DOHH2 (cell line): ENCODE results near the gene CDSN.

Experiments used
- H3F3A ChIP-seq: fragments of 200-600 bp; sonication (generic), shearing (Covaris generic); 2 replicates; pipeline ENCODE4 v1.6.0; 2016; ENCODE audit warnings: antibody characterized with exemption, mild to moderate bottlenecking; ENCODE audit not compliant: control insufficient read depth, insufficient read depth
- H3K27ac ChIP-seq: fragments of 200-600 bp; sonication (generic); 2 replicates; pipeline ENCODE4 v1.5.1; 2014; ENCODE audit warnings: low read depth, mild to moderate bottlenecking, low read length, moderate library complexity
- H3K27me3 ChIP-seq: fragments of 200-600 bp; sonication (generic); 2 replicates; pipeline ENCODE4 v1.6.1; 2014; ENCODE audit warnings: mild to moderate bottlenecking, low read length, mixed read lengths; ENCODE audit not compliant: control insufficient read depth
- H3K36me3 ChIP-seq: fragments of 200-600 bp; sonication (generic); 2 replicates; pipeline ENCODE4 v1.6.1; 2014; ENCODE audit warnings: mild to moderate bottlenecking, low read length, moderate library complexity, mixed read lengths; ENCODE audit not compliant: control insufficient read depth
- H3K4me1 ChIP-seq: fragments of 200-600 bp; sonication (generic); 2 replicates; pipeline ENCODE4 v1.6.1; 2014; ENCODE audit warnings: mild to moderate bottlenecking, low read length, mixed read lengths; ENCODE audit not compliant: control insufficient read depth
- H3K4me2 ChIP-seq: fragments of 200-600 bp; sonication (generic); 2 replicates; pipeline ENCODE4 v1.6.0; 2014; ENCODE audit warnings: mild to moderate bottlenecking, low read length, moderate library complexity
- H3K4me3 ChIP-seq: fragments of 200-600 bp; sonication (generic); 2 replicates; pipeline ENCODE4 v1.5.1; 2014; ENCODE audit warnings: mild to moderate bottlenecking, low read length, mixed read lengths
- H3K79me2 ChIP-seq: fragments of 200-600 bp; sonication (generic); 2 replicates; pipeline ENCODE4 v1.6.1; 2014; ENCODE audit warnings: mild to moderate bottlenecking, low read length, mixed read lengths; ENCODE audit not compliant: control insufficient read depth
- H3K9me2 ChIP-seq: fragments of 200-600 bp; sonication (generic); replicated peaks from 2 replicates; pipeline ENCODE4 v1.6.1; 2014; ENCODE audit warnings: mild to moderate bottlenecking, low read length, mixed read lengths; ENCODE audit not compliant: control insufficient read depth
- H3K9me3 ChIP-seq: fragments of 200-600 bp; sonication (generic); 2 replicates; pipeline ENCODE4 v1.6.1; 2014; ENCODE audit warnings: antibody characterized with exemption, low read length, mixed read lengths; ENCODE audit not compliant: control insufficient read depth, insufficient read depth
- H4K20me1 ChIP-seq: fragments of 200-600 bp; sonication (generic); 2 replicates; pipeline ENCODE4 v1.6.0; 2014; ENCODE audit warnings: low read depth, mild to moderate bottlenecking, antibody characterized with exemption, low read length, moderate library complexity; ENCODE audit not compliant: control insufficient read depth, insufficient read depth
- CTCF ChIP-seq: fragments of 200-600 bp; sonication (generic); IDR thresholded peaks from one replicate; pipeline ENCODE4 v1.5.1; 2014; ENCODE audit warnings: antibody characterized with exemption, mild to moderate bottlenecking, low read depth, low read length; ENCODE audit not compliant: poor library complexity, severe bottlenecking
- EZH2phosphoT487 ChIP-seq: fragments of 200-600 bp; sonication (generic); IDR thresholded peaks from 2 replicates; pipeline ENCODE4 v1.6.1; 2017; ENCODE audit warnings: borderline replicate concordance, mild to moderate bottlenecking, antibody characterized with exemption, low read length, moderate library complexity, mixed read lengths

Gene CDSN

DNA sequence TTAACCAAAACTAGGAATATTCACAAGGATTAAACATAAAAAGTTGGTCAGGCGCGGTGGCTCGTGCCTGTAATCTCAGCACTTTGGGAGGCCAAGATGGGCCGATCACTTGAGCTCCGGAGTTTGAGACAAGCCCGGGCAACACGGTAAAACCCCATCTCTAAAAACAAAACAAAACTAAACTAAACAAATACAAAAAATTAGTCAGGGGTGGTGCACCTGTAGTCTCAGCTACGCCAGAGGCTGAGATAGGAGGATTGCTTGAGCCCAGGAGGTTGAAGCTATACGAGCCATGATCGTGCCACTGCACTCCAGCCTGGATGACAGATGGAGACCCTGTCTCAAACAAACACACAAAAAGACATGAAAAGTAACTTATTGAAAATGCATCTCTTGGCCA, 15.5 kb upstream of the CDSN start:
- H3K27ac ChIP-seq: no peak overlapping the region
- H3K4me1 ChIP-seq: peaks cover 5% of the 10 kb centered on the region
- H3K79me2 ChIP-seq: no peaks in the 10 kb centered on the region
- H3K27me3 ChIP-seq: no peaks in the 10 kb centered on the region
- H3K4me2 ChIP-seq: no peak overlapping the region
- H3K9me2 ChIP-seq: no peaks in the 10 kb centered on the region
- H3F3A ChIP-seq: no peaks in the 10 kb centered on the region
- H3K36me3 ChIP-seq: no peaks in the 10 kb centered on the region
- no peak for TF ChIP-seq EZH2phosphoT487
- TF ChIP-seq CTCF: no peak
- H3K9me3 ChIP-seq: no peaks in the 10 kb centered on the region
- no peak overlapping the region for H3K4me3 ChIP-seq
- H4K20me1 ChIP-seq: no peaks in the 10 kb centered on the region

GRCh38 chr6:31132806-31133205, 12.6 kb upstream of the CDSN start:
- H3K4me3 ChIP-seq: no peak overlapping the region
- H3K9me2 ChIP-seq: no peaks in the 10 kb centered on the region
- H3K27ac ChIP-seq: no peak overlapping the region
- no peaks in the 10 kb centered on the region for H4K20me1 ChIP-seq
- no peak for TF ChIP-seq EZH2phosphoT487
- TF ChIP-seq CTCF: no peak
- no peaks in the 10 kb centered on the region for H3K36me3 ChIP-seq
- H3K79me2 ChIP-seq: no peaks in the 10 kb centered on the region
- H3K27me3 ChIP-seq: peaks cover 13% of the 10 kb centered on the region
- no peaks in the 10 kb centered on the region for H3K9me3 ChIP-seq
- H3K4me1 ChIP-seq: peaks cover 4% of the 10 kb centered on the region
- H3F3A ChIP-seq: no peaks in the 10 kb centered on the region
- H3K4me2 ChIP-seq: no peak overlapping the region

GRCh38 chr6:31131595-31131994, 11.3 kb upstream of the CDSN start:
- no peak overlapping the region for H3K4me3 ChIP-seq
- H3K36me3 ChIP-seq: no peaks in the 10 kb centered on the region
- H3K9me3 ChIP-seq: no peaks in the 10 kb centered on the region
- no peaks in the 10 kb centered on the region for H3K9me2 ChIP-seq
- no peaks in the 10 kb centered on the region for H4K20me1 ChIP-seq
- no peaks in the 10 kb centered on the region for H3K4me1 ChIP-seq
- H3K4me2 ChIP-seq: no peak overlapping the region
- no peaks in the 10 kb centered on the region for H3K79me2 ChIP-seq
- no peak for TF ChIP-seq CTCF
- no peak for TF ChIP-seq EZH2phosphoT487
- H3F3A ChIP-seq: no peaks in the 10 kb centered on the region
- no peak overlapping the region for H3K27ac ChIP-seq
- peaks cover 13% of the 10 kb centered on the region for H3K27me3 ChIP-seq

DNA sequence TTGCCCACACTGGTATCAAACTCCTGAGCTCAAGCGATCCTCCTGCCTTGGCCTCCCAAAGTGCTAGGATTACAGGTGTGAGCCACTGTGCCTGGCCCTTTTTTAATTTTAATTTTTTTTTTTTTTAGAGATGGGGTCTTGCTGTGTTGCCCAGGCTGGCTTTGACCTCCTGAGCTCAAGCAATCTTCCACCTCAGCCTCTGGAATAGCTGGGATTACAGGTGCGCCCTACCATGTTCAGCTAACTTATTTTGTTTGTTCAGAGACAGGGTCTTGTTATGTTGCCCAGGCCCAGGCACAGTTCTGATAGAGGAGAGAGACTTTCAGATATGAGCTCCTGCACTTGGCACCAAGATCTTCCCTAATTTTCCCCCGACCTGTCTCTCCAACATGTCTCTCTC, 10.5 kb upstream of the CDSN start:
- H3K4me3 ChIP-seq: no peak overlapping the region
- H4K20me1 ChIP-seq: no peaks in the 10 kb centered on the region
- H3K36me3 ChIP-seq: no peaks in the 10 kb centered on the region
- no peaks in the 10 kb centered on the region for H3K79me2 ChIP-seq
- no peak overlapping the region for H3K27ac ChIP-seq
- TF ChIP-seq EZH2phosphoT487 (no peak), CTCF (no peak)
- H3K4me1 ChIP-seq: no peaks in the 10 kb centered on the region
- H3F3A ChIP-seq: no peaks in the 10 kb centered on the region
- peaks cover 13% of the 10 kb centered on the region for H3K27me3 ChIP-seq
- H3K9me2 ChIP-seq: no peaks in the 10 kb centered on the region
- no peaks in the 10 kb centered on the region for H3K9me3 ChIP-seq
- H3K4me2 ChIP-seq: no peak overlapping the region
